ENCODE data around the gene SLIT3. TPM values are rescaled to one million over a fixed set of nuclear protein-coding genes. Genes with fewer than 3 reads are reported as not detected.

SLIT3 gene
- polyA plus RNA-seq, 1 donor: 18.3 TPM

GRCh38 chr5:169201597-169201996 is 99.3 kb downstream of the SLIT3 start:
- no peak overlapping the region for H3K4me3 ChIP-seq (ENCODE audit: low read length)
- no peaks in the 10 kb centered on the region for H3K9me3 ChIP-seq (ENCODE audit: control insufficient read depth, low read depth, low read length)
- no peak overlapping the region for H3K27ac ChIP-seq (ENCODE audit: low read length)
- no peaks in the 10 kb centered on the region for H3K27me3 ChIP-seq (ENCODE audit: control insufficient read depth, insufficient read depth, low read length)
- H3K4me1 ChIP-seq (ENCODE audit: control insufficient read depth, insufficient read depth, low read length): no peaks in the 10 kb centered on the region
- no peaks in the 10 kb centered on the region for H3K36me3 ChIP-seq (ENCODE audit: control insufficient read depth, insufficient read depth, low read length)
- DNase-seq: no peak

GRCh38 chr5:169200125-169200778 is 100.7 kb downstream of the SLIT3 start:
- Histone ChIP-seq H3K27me3 (ENCODE audit: control insufficient read depth, insufficient read depth, low read length) (no peaks in the 10 kb centered on the region), H3K4me1 (ENCODE audit: control insufficient read depth, insufficient read depth, low read length) (no peaks in the 10 kb centered on the region), H3K27ac (ENCODE audit: low read length) (no peak overlapping the region), H3K4me3 (ENCODE audit: low read length) (no peak overlapping the region), H3K9me3 (ENCODE audit: control insufficient read depth, low read depth, low read length) (no peaks in the 10 kb centered on the region), H3K36me3 (ENCODE audit: control insufficient read depth, insufficient read depth, low read length) (no peaks in the 10 kb centered on the region)
- DNase-seq: no peak
- no CpG with 5 or more reads among the region's 6 CpGs for WGBS (ENCODE audit: insufficient coverage, low lambda C conversion rate)

GRCh38 chr5:169197343-169197742 is 103.6 kb downstream of the SLIT3 start:
- WGBS (ENCODE audit: insufficient coverage, low lambda C conversion rate): no CpG with 5 or more reads among the region's 1 CpG
- peak in 1 of 2 donors; percentile 35 for DNase-seq
- no peak overlapping the region for H3K27ac ChIP-seq (ENCODE audit: low read length)
- no peaks in the 10 kb centered on the region for H3K4me1 ChIP-seq (ENCODE audit: control insufficient read depth, insufficient read depth, low read length)
- no peaks in the 10 kb centered on the region for H3K36me3 ChIP-seq (ENCODE audit: control insufficient read depth, insufficient read depth, low read length)
- H3K27me3 ChIP-seq (ENCODE audit: control insufficient read depth, insufficient read depth, low read length): no peaks in the 10 kb centered on the region
- H3K9me3 ChIP-seq (ENCODE audit: control insufficient read depth, low read depth, low read length): no peaks in the 10 kb centered on the region
- H3K4me3 ChIP-seq (ENCODE audit: low read length): no peak overlapping the region

GRCh38 chr5:169196059-169196458 is 104.9 kb downstream of the SLIT3 start:
- no peak overlapping the region for H3K4me3 ChIP-seq (ENCODE audit: low read length)
- 100% methylated on average over 1 of the region's 6 CpGs for WGBS (ENCODE audit: insufficient coverage, low lambda C conversion rate)
- H3K4me1 ChIP-seq (ENCODE audit: control insufficient read depth, insufficient read depth, low read length): no peaks in the 10 kb centered on the region
- no peaks in the 10 kb centered on the region for H3K9me3 ChIP-seq (ENCODE audit: control insufficient read depth, low read depth, low read length)
- no peaks in the 10 kb centered on the region for H3K36me3 ChIP-seq (ENCODE audit: control insufficient read depth, insufficient read depth, low read length)
- no peaks in the 10 kb centered on the region for H3K27me3 ChIP-seq (ENCODE audit: control insufficient read depth, insufficient read depth, low read length)
- H3K27ac ChIP-seq (ENCODE audit: low read length): no peak overlapping the region
- DNase-seq: no peak

- Histone ChIP-seq H3K27me3 (ENCODE audit: control insufficient read depth, insufficient read depth, low read length) (no peaks in the 10 kb centered on the region), H3K36me3 (ENCODE audit: control insufficient read depth, insufficient read depth, low read length) (no peaks in the 10 kb centered on the region), H3K27ac (ENCODE audit: low read length) (no peak overlapping the region), H3K4me3 (ENCODE audit: low read length) (no peak overlapping the region), H3K9me3 (ENCODE audit: control insufficient read depth, low read depth, low read length) (no peaks in the 10 kb centered on the region), H3K4me1 (ENCODE audit: control insufficient read depth, insufficient read depth, low read length) (no peaks in the 10 kb centered on the region)
- DNase-seq: no peak
- WGBS (ENCODE audit: insufficient coverage, low lambda C conversion rate): 87% methylated on average over 3 of the region's 8 CpGs
These were observed 105.3 kb downstream of the SLIT3 start for GRCh38 chr5:169195601-169196000.

GRCh38 chr5:169192536-169192935 is 108.4 kb downstream of the SLIT3 start:
- whole genome bisulfite sequencing (ENCODE audit: insufficient coverage, low lambda C conversion rate): 60% methylated on average over 1 of the region's 3 CpGs
- Histone ChIP-seq H3K9me3 (ENCODE audit: control insufficient read depth, low read depth, low read length) (no peaks in the 10 kb centered on the region), H3K27me3 (ENCODE audit: control insufficient read depth, insufficient read depth, low read length) (no peaks in the 10 kb centered on the region), H3K4me3 (ENCODE audit: low read length) (no peak overlapping the region), H3K27ac (ENCODE audit: low read length) (no peak overlapping the region), H3K4me1 (ENCODE audit: control insufficient read depth, insufficient read depth, low read length) (no peaks in the 10 kb centered on the region), H3K36me3 (ENCODE audit: control insufficient read depth, insufficient read depth, low read length) (no peaks in the 10 kb centered on the region)
- DNase-seq: no peak

GRCh38 chr5:169190849-169191248 is 110.1 kb downstream of the SLIT3 start:
- no peak for DNase-seq
- Histone ChIP-seq H3K4me1 (ENCODE audit: control insufficient read depth, insufficient read depth, low read length) (no peaks in the 10 kb centered on the region), H3K27ac (ENCODE audit: low read length) (no peak overlapping the region), H3K27me3 (ENCODE audit: control insufficient read depth, insufficient read depth, low read length) (no peaks in the 10 kb centered on the region), H3K36me3 (ENCODE audit: control insufficient read depth, insufficient read depth, low read length) (no peaks in the 10 kb centered on the region), H3K4me3 (ENCODE audit: low read length) (no peak overlapping the region), H3K9me3 (ENCODE audit: control insufficient read depth, low read depth, low read length) (no peaks in the 10 kb centered on the region)
- no CpG with 5 or more reads among the region's 1 CpG for WGBS (ENCODE audit: insufficient coverage, low lambda C conversion rate)

- Histone ChIP-seq H3K27me3 (ENCODE audit: control insufficient read depth, insufficient read depth, low read length) (no peaks in the 10 kb centered on the region), H3K9me3 (ENCODE audit: control insufficient read depth, low read depth, low read length) (no peaks in the 10 kb centered on the region), H3K27ac (ENCODE audit: low read length) (no peak overlapping the region), H3K4me1 (ENCODE audit: control insufficient read depth, insufficient read depth, low read length) (no peaks in the 10 kb centered on the region), H3K4me3 (ENCODE audit: low read length) (no peak overlapping the region), H3K36me3 (ENCODE audit: control insufficient read depth, insufficient read depth, low read length) (no peaks in the 10 kb centered on the region)
- no peak for DNase-seq
- WGBS (ENCODE audit: insufficient coverage, low lambda C conversion rate): no CpG with 5 or more reads among the region's 3 CpGs
These were observed 115.3 kb downstream of the SLIT3 start for GRCh38 chr5:169185626-169186025.

- Histone ChIP-seq H3K27ac (ENCODE audit: low read length) (no peak overlapping the region), H3K36me3 (ENCODE audit: control insufficient read depth, insufficient read depth, low read length) (no peaks in the 10 kb centered on the region), H3K27me3 (ENCODE audit: control insufficient read depth, insufficient read depth, low read length) (no peaks in the 10 kb centered on the region), H3K4me3 (ENCODE audit: low read length) (no peak overlapping the region), H3K4me1 (ENCODE audit: control insufficient read depth, insufficient read depth, low read length) (no peaks in the 10 kb centered on the region), H3K9me3 (ENCODE audit: control insufficient read depth, low read depth, low read length) (no peaks in the 10 kb centered on the region)
- DNase-seq: no peak
These were observed 117.4 kb downstream of the SLIT3 start for GRCh38 chr5:169183576-169183975.

- no CpG with 5 or more reads among the region's 4 CpGs for WGBS (ENCODE audit: insufficient coverage, low lambda C conversion rate)
- H3K4me1 ChIP-seq (ENCODE audit: control insufficient read depth, insufficient read depth, low read length): no peaks in the 10 kb centered on the region
- no peak overlapping the region for H3K27ac ChIP-seq (ENCODE audit: low read length)
- no peak overlapping the region for H3K4me3 ChIP-seq (ENCODE audit: low read length)
- H3K36me3 ChIP-seq (ENCODE audit: control insufficient read depth, insufficient read depth, low read length): no peaks in the 10 kb centered on the region
- H3K27me3 ChIP-seq (ENCODE audit: control insufficient read depth, insufficient read depth, low read length): no peaks in the 10 kb centered on the region
- H3K9me3 ChIP-seq (ENCODE audit: control insufficient read depth, low read depth, low read length): no peaks in the 10 kb centered on the region
- DNase-seq: no peak
These were observed 118.1 kb downstream of the SLIT3 start for GRCh38 chr5:169182797-169183196.

- DNase-seq: no peak
- Histone ChIP-seq H3K36me3 (ENCODE audit: control insufficient read depth, insufficient read depth, low read length) (no peaks in the 10 kb centered on the region), H3K9me3 (ENCODE audit: control insufficient read depth, low read depth, low read length) (no peaks in the 10 kb centered on the region), H3K4me3 (ENCODE audit: low read length) (no peak overlapping the region), H3K27me3 (ENCODE audit: control insufficient read depth, insufficient read depth, low read length) (no peaks in the 10 kb centered on the region), H3K4me1 (ENCODE audit: control insufficient read depth, insufficient read depth, low read length) (no peaks in the 10 kb centered on the region), H3K27ac (ENCODE audit: low read length) (no peak overlapping the region)
- WGBS (ENCODE audit: insufficient coverage, low lambda C conversion rate): 80% methylated on average over 1 of the region's 8 CpGs
These were observed 119.1 kb downstream of the SLIT3 start for GRCh38 chr5:169181814-169182213.

Measured in large intestine (tissue), 3 donors.